Bronchial smooth muscle cell (primary cell): Measurements from ENCODE around the gene SURF4. TPM values are rescaled to one million over a fixed set of nuclear protein-coding genes. Genes with fewer than 3 reads are reported as not detected.

Experiments used
- total RNA-seq: library from RNA; depleted of rRNA; stranded (reverse); fragments of >200 nt; gene quantifications from 2 replicates; pipeline ENCODE4 v1.2.1, GENCODE V29; 2014

Gene SURF4
- 354 and 359 TPM in 2 replicates for total RNA-seq

GRCh38 chr9:133375724-133376654 is at the start of gene SURF4, which contains the start of gene STKLD1:
TSS of gene SURF4 (minus strand) at chr9:133376060. CDS start at chr9:133375969, 91 bp downstream.
TSS of gene STKLD1 (plus strand) at chr9:133376366. CDS start at chr9:133376474, 108 bp downstream.

DNA sequence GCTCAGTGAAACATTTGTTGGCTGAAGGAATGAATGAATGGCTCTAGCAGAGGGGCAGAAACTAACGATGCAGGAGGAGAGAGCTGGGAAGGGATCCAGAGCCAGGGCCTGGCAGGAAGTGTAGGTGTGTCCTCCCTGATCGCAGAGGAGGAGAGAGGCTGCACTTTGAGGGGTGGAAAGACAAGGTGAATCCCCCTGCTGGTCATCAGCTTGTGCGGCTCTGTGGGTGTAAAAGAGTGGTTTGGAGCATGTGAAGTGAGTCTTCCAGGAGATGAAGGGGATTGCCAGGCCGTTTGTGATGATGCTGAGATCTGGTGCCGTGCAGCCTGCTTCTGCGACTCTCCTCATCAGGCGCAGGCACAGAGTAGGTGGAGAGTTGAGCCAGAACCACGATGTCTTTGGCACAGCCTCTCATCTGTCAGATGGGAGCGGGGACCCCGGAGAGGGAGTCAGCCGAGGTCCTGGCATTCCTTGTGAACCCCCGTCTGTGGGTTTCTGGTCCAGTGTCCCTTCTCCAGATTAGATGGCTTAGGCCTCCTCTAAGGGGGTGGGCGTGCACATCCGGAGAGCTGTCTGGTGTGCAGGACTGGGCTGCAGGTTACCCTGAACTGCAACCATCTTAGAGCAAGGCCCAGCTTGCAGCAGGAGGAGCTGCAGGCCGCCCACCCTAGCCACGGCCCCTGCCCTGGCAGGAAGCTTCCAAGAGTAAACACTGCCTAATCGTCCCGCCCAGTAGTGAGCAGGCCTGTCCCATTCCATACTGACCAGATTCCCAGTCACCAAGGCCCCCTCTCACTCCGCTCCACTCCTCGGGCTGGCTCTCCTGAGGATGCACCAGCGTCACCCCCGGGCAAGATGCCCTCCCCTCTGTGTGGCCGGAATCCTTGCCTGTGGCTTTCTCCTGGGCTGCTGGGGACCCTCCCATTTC is 46.0 kb upstream of the SURF4 start, which contains the start of gene ADAMTS13:
Gene ADAMTS13, plus strand, starts transcription at position 753 of the 928 bp plus-strand sequence. Its CDS starts 77 bp downstream, at position 830.

DNA sequence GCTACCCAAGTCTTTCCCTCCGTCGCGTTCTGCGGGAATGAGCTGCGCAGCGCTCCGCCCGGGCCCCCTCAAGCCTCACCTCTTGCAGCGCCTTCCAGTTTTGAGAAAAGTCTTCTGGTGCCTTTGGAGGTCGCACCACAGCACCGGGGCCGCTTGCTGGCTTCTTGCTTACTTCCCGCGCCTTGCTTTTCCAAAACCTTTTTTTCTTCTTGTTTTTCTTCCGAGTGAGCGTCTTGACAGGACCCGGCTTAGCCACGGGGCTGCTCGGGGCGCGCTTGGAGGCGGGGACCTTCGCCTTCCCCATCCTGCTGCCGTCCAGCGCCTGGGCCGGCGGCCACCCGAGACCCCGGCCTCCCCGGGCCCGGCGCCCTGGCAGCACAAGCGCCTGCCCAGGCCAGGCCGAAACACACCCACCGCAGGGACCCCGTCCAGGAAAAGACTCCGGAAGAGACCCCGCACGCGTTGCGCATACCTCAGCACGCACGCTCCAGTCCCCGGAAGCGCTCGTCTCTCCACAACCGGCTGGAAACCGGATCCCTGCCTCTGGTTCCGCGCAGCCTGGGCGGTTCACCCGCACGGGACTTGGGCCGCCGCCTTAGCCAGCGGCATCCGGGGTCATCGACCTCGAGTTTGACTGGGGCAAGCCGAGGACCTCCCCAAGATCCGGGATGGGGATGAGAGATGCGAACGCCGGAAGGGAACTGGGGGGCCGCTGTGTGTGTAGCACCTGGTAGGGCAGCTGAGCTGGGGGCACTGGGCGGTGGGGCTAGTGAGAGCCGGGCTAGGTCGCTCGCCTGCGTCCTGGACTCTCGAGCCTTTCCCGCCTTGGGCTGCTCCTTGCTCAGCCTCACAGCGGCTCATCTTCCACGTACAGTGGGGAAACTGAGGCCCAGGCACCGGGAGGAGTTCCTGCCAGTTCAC is 41.9 kb upstream of the SURF4 start, which contains the start of gene REXO4:
Gene REXO4, minus strand, starts transcription at position 470 of the 921 bp plus-strand sequence. Its CDS starts 166 bp downstream, at position 304.

DNA sequence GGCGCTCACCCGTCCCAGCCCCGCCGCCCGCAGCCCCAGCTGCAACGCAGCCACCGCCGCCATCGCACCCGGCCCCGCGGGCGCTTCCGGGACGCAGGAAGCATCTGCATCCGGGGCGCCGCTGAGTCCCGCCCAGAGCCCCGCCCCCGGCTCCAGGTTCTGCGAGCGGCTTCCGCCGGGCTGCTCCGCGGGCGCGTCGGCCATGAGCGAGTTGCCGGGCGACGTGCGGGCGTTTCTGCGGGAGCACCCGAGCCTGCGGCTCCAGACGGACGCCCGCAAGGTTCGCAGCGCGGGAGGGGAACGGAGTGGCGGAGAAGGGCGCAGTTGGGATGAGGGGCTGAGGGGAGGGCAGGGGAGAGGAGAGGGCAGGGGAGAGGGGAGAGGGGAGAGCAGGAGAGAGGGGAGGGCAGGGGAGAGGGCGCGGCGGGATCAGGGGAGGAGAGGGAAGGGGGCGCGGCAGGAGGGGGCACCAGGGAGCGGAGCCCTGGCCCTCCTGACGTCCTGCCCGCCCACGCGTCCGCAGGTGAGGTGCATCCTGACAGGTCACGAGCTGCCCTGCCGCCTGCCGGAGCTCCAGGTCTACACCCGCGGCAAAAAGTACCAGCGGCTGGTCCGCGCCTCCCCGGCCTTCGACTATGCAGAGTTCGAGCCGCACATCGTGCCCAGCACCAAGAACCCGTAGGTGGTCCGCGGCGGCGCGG is 19.3 kb downstream of the SURF4 start, which contains the start of the genes SURF1 and SURF2:
Gene SURF1, minus strand, starts transcription at position 97 of the 701 bp plus-strand sequence. Its CDS starts 34 bp downstream, at position 63.
Gene SURF2, plus strand, starts transcription at position 160 of the 701 bp plus-strand sequence. Its CDS starts 43 bp downstream, at position 203.

DNA sequence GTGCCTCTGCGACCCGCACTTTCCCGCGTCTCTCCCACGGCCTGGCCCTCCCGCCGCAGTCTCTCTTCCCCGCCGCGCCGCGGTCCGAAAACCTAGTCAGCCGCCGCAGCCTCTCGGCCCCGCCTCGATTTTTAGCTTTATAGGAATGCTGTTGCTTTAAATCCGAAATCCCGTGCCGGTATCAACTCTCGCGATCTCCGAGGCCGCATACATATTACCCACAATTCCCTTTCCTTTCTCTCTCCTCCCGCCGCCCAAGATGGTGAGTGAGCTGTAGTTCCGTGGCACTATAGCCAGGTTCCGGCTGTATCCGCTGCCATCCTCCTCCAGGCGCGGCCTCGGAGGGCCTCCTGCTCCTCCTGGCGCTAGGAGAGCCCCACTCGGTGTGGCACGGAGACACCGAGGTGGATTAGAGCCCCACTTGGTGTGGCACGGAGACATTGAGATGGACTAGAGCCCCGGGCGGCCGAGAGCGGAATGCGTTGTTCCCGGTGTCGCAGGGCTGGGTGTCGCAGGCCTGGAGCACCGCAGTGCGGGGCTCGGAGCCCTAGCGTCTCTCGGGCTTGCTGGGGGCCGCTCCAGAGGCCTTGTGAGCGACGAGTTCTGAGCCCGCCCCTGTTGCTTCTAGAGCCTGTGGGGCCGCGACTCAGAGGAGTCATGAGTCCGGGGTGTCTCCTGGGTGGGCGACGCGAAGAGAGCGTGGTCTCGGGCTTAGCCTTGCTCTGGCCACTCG is 27.7 kb downstream of the SURF4 start, which contains the start of the genes MED22 and RPL7A:
Gene MED22, minus strand, starts transcription at position 147 of the 733 bp plus-strand sequence. CDS start 1,469 bp downstream, outside the sequence.
Gene RPL7A, plus strand, starts transcription at position 234 of the 733 bp plus-strand sequence. Its CDS starts 26 bp downstream, at position 260.

DNA sequence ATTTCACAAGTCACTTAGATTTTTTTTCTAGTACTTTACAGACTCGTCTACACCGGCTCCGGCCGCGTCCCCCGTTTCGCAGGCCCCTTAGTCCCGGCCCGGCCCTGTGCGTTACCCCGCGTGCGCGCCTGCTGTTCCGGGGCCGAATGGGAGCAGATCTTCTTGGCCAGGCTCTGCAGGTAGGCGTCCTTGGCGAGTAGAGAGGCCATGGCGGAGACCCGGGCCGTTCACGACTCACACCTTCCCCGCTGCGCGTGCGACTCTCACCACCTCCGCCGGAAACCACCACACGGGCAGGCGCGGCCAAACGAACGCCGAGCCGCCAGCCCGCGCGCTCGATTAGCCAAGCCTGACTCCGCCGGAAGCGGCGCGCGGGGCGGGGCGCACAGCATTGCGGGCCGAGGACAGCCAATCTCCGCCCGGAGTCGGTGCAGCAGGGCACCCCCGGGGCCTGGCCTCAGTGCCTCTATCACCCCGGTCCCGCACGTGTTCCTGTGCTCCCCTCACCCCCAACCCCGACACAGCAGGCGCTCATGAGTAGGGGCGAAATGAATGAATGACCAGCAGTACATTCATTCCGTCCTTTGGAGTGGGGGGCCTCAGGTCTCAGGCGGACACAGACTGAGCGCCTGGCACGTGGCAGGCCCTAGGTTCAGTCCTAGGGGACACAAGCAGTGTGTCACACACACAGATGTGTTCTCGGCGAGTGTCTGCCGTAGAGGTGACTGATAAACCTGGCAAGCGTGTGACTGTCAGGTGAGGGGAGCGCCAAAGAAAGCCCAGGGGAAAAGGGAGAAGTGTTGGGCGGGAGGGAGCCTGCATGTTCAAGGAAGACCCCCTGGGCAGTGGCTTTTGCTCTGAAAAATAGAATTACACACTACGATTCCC is 39.7 kb downstream of the SURF4 start, which contains the start of gene SURF6:
Gene SURF6, minus strand, starts transcription at position 265 of the 888 bp plus-strand sequence. Its CDS starts 56 bp downstream, at position 209.

Other genes starting within 250 kb of the SURF4 start
- 1.3 and 5.7 TPM in 2 replicates for gene GBGT1, start 212.1 kb downstream of the SURF4 start, total RNA-seq
- not detected in 2 replicates for gene OBP2B, start 166.8 kb downstream of the SURF4 start, total RNA-seq
- gene ABO, start 100.9 kb downstream of the SURF4 start, total RNA-seq, result not detected in 2 replicates
- 7.4 and 8.1 TPM in 2 replicates for gene SURF6, start 39.9 kb downstream of the SURF4 start, total RNA-seq
- 9.9 and 21.4 TPM in 2 replicates for gene MED22, start 27.9 kb downstream of the SURF4 start, total RNA-seq
- gene RPL7A, start 27.8 kb downstream of the SURF4 start, total RNA-seq, result 2,604 and 3,068 TPM in 2 replicates
- gene SURF1, start 19.6 kb downstream of the SURF4 start, total RNA-seq, result 32.8 and 43.2 TPM in 2 replicates
- 13.9 and 14.6 TPM in 2 replicates for gene SURF2, start 19.5 kb downstream of the SURF4 start, total RNA-seq
- gene STKLD1, start 306 bp upstream of the SURF4 start, total RNA-seq, result 0.69 and 0.95 TPM in 2 replicates
- 14.7 and 20.8 TPM in 2 replicates for gene REXO4, start 42.0 kb upstream of the SURF4 start, total RNA-seq
- gene ADAMTS13, start 46.3 kb upstream of the SURF4 start, total RNA-seq, result 2.5 and 3.3 TPM in 2 replicates
- 7.6 and 8.8 TPM in 2 replicates for gene CACFD1, start 83.9 kb upstream of the SURF4 start, total RNA-seq
- 4.3 and 5.7 TPM in 2 replicates for gene SLC2A6, start 103.0 kb upstream of the SURF4 start, total RNA-seq
- not detected in 2 replicates for gene MYMK, start 148.9 kb upstream of the SURF4 start, total RNA-seq
- gene ADAMTSL2, start 158.6 kb upstream of the SURF4 start, total RNA-seq, result under 0.01 TPM in 1 of 2 replicates, not detected in the other
- not detected in 2 replicates for gene FAM163B, start 233.3 kb upstream of the SURF4 start, total RNA-seq